Measurements from ENCODE around the gene ADIPOR2. TPM values are rescaled to one million over a fixed set of nuclear protein-coding genes. Genes with fewer than 3 reads are reported as not detected.

ADIPOR2 gene
- total RNA-seq, 2 experiments from 2014 or later, result 51.7 to 52.6 TPM

GRCh38 chr12:1666685-1667162, 24.1 kb upstream of the ADIPOR2 start:
- Mint-ChIP-seq H3K4me1 (peaks cover 46% of the 10 kb centered on the region), H3K27ac (peak overlapping the region; percentile 14), H3K27me3 (no peaks in the 10 kb centered on the region), H3K4me3 (no peak overlapping the region), H3K36me3 (ENCODE audit: low read depth) (no peaks in the 10 kb centered on the region), H3K9me3 (ENCODE audit: low read depth) (no peaks in the 10 kb centered on the region)
- ATAC-seq, result no peak
- DNase-seq, result no peak
- intact Hi-C loops (cut with DNase I, micrococcal nuclease), result no loop called here
- CTCF ChIA-PET, result interaction anchor here (1.0 kb wide), 1 partner anchor 32 kb away, joined by 4 read pairs; no protein-coding TSS in a partner anchor
- POLR2A ChIA-PET, result no interaction called here

GRCh38 chr12:1668833-1669543, 21.9 kb upstream of the ADIPOR2 start:
- Mint-ChIP-seq H3K4me3 (no peak overlapping the region), H3K36me3 (ENCODE audit: low read depth) (no peaks in the 10 kb centered on the region), H3K27ac (peak overlapping the region; percentile 18), H3K4me1 (peaks cover 35% of the 10 kb centered on the region), H3K9me3 (ENCODE audit: low read depth) (no peaks in the 10 kb centered on the region), H3K27me3 (no peaks in the 10 kb centered on the region)
- POLR2A ChIA-PET, result no interaction called here
- DNase-seq, result no peak
- no peak for ATAC-seq
- CTCF ChIA-PET, result interaction anchor here (0.7 kb wide), 2 partner anchors 32 to 82 kb away, joined by 3 to 4 read pairs; no protein-coding TSS in a partner anchor
- intact Hi-C loops (cut with DNase I, micrococcal nuclease), result no loop called here

DNA sequence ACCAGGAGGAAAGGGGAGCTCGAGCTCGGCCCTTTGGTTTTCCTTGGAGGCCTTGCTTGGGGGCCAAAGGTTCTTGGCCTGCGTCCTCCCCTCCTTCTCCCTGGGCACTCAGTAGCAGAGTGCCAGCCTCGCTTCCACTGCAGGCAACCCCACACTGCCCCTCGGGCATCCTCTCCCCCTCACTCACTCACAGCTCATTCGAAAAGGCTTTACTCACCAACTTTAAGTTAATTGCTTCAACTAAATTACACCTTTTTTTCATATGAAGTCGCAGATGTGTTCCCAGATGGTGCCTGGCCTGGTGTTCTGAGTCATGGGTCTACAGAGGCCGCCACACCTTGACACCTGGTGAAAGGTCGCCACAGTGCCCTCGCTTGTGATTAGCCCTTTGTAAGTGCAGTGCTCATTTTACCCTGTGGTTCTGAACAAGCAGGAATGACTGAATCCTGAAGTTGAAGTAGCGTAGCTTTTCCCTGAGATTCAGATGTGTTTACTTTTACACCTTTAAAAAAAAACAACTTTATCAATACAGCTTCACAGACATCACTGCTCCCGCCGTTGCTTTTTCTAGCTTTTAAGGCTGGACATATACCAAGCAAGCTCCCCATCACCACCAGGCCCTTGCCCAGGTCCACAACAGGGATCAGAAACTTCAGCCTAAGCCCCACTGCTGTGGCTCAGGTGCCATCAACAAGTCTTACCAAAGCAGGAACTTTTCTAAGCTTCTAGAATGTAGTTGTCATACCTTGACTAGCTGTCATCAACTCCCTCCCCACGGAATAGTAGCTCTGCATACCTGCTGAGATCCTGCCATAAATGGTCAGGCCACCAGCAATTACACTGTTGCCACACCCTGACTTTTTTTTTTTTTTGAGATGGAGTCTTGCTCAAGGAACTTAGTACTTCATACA, 20.3 kb upstream of the ADIPOR2 start:
- peaks cover 27% of the 10 kb centered on the region for H3K4me1 Mint-ChIP-seq
- intact Hi-C loops (cut with DNase I, micrococcal nuclease), result no loop called here
- no peak overlapping the region for H3K4me3 Mint-ChIP-seq
- ChIA-PET POLR2A (no interaction called here), CTCF (interaction anchor here (0.7 to 2.3 kb wide), 9 partner anchors 14 to 269 kb away, joined by 3 to 9 read pairs (median 4); no protein-coding TSS in a partner anchor)
- H3K27me3 Mint-ChIP-seq, result no peaks in the 10 kb centered on the region
- H3K27ac Mint-ChIP-seq, result no peak overlapping the region
- ATAC-seq (no peak), DNase-seq (no peak)
- H3K36me3 Mint-ChIP-seq (ENCODE audit: low read depth), result no peaks in the 10 kb centered on the region
- no peaks in the 10 kb centered on the region for H3K9me3 Mint-ChIP-seq (ENCODE audit: low read depth)

- H3K4me3 Mint-ChIP-seq, result no peak overlapping the region
- CTCF ChIA-PET, result interaction anchor here (0.6 to 1.4 kb wide), 5 partner anchors 20 to 1624 kb away, joined by 3 to 4 read pairs (median 3); no protein-coding TSS in a partner anchor
- H3K27me3 Mint-ChIP-seq, result no peaks in the 10 kb centered on the region
- H3K9me3 Mint-ChIP-seq (ENCODE audit: low read depth), result no peaks in the 10 kb centered on the region
- no peak overlapping the region for H3K27ac Mint-ChIP-seq
- POLR2A ChIA-PET, result no interaction called here
- ATAC-seq (no peak), DNase-seq (no peak)
- intact Hi-C loops (cut with DNase I, micrococcal nuclease), result no loop called here
- H3K4me1 Mint-ChIP-seq, result no peaks in the 10 kb centered on the region
- H3K36me3 Mint-ChIP-seq (ENCODE audit: low read depth), result no peaks in the 10 kb centered on the region
Measured at GRCh38 chr12:1676043-1676442, 14.8 kb upstream of the ADIPOR2 start.

GRCh38 chr12:1680804-1681492, 9.9 kb upstream of the ADIPOR2 start:
- Mint-ChIP-seq H3K9me3 (ENCODE audit: low read depth) (no peaks in the 10 kb centered on the region), H3K36me3 (ENCODE audit: low read depth) (no peaks in the 10 kb centered on the region), H3K4me1 (no peaks in the 10 kb centered on the region), H3K4me3 (no peak overlapping the region), H3K27ac (no peak overlapping the region), H3K27me3 (peaks cover under 1% of the 10 kb centered on the region)
- CTCF ChIA-PET, result interaction anchor here (0.9 to 2.5 kb wide), 5 partner anchors 10 to 110 kb away, joined by 3 to 8 read pairs (median 3); partner anchors contain the start of gene ADIPOR2
- POLR2A ChIA-PET, result interaction anchor here (0.6 kb wide), 1 partner anchor 217 kb away, joined by 4 read pairs; no protein-coding TSS in a partner anchor
- ATAC-seq (no peak), DNase-seq (no peak)
- intact Hi-C loops (cut with DNase I, micrococcal nuclease), result no loop called here

GRCh38 chr12:1681493-1681807, 9.4 kb upstream of the ADIPOR2 start:
- Mint-ChIP-seq H3K4me1 (no peaks in the 10 kb centered on the region), H3K36me3 (ENCODE audit: low read depth) (no peaks in the 10 kb centered on the region), H3K9me3 (ENCODE audit: low read depth) (no peaks in the 10 kb centered on the region), H3K4me3 (no peak overlapping the region), H3K27ac (no peak overlapping the region), H3K27me3 (peaks cover 3% of the 10 kb centered on the region)
- CTCF ChIA-PET, result interaction anchor here (0.9 to 2.5 kb wide), 5 partner anchors 9 to 109 kb away, joined by 3 to 8 read pairs (median 3); partner anchors contain the start of gene ADIPOR2
- ATAC-seq (no peak), DNase-seq (no peak)
- POLR2A ChIA-PET, result interaction anchor here (0.6 kb wide), 1 partner anchor 216 kb away, joined by 4 read pairs; no protein-coding TSS in a partner anchor
- intact Hi-C loops (cut with DNase I, micrococcal nuclease), result no loop called here

DNA sequence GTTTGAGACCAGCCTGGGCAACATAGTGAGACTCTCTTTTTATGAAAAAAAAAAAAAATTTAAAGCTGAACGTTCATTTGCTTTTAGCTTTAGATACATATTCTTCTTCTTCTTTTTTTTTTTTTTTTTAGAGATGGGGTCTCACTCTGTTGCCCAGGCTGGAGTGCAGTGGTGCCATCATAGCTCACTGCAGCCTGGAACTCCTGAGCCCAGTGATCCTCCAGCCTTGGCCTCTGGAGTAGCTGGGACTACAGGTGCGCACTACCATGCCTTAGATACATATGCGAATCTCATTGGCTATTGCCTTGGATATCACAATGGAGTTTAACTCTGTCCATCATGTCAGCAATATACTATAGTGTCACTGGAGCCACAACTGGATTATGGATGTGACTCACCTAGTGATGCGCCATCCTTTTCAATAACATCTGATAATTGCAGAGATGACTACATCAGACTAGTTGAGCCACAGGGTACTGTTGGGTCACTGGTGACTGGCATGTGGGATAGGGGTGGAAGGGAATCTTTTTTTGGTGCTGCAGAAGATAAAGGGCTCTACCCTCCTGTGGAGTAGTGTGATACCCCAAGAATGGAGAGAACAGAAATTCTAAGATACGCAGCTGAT, 2.7 kb upstream of the ADIPOR2 start:
- CTCF ChIA-PET, result interaction anchor here (0.6 to 3.2 kb wide), 6 partner anchors 16 to 453 kb away, joined by 3 to 19 read pairs (median 3); no protein-coding TSS in a partner anchor
- H3K27me3 Mint-ChIP-seq, result peaks cover 3% of the 10 kb centered on the region
- peaks cover 8% of the 10 kb centered on the region for H3K36me3 Mint-ChIP-seq (ENCODE audit: low read depth)
- H3K4me1 Mint-ChIP-seq, result peaks cover 31% of the 10 kb centered on the region
- no peak for ATAC-seq
- intact Hi-C loops (cut with DNase I, micrococcal nuclease), result no loop called here
- no peak overlapping the region for H3K27ac Mint-ChIP-seq
- DNase-seq, result no peak
- no peak overlapping the region for H3K4me3 Mint-ChIP-seq
- H3K9me3 Mint-ChIP-seq (ENCODE audit: low read depth), result no peaks in the 10 kb centered on the region
- POLR2A ChIA-PET, result no interaction called here

DNA sequence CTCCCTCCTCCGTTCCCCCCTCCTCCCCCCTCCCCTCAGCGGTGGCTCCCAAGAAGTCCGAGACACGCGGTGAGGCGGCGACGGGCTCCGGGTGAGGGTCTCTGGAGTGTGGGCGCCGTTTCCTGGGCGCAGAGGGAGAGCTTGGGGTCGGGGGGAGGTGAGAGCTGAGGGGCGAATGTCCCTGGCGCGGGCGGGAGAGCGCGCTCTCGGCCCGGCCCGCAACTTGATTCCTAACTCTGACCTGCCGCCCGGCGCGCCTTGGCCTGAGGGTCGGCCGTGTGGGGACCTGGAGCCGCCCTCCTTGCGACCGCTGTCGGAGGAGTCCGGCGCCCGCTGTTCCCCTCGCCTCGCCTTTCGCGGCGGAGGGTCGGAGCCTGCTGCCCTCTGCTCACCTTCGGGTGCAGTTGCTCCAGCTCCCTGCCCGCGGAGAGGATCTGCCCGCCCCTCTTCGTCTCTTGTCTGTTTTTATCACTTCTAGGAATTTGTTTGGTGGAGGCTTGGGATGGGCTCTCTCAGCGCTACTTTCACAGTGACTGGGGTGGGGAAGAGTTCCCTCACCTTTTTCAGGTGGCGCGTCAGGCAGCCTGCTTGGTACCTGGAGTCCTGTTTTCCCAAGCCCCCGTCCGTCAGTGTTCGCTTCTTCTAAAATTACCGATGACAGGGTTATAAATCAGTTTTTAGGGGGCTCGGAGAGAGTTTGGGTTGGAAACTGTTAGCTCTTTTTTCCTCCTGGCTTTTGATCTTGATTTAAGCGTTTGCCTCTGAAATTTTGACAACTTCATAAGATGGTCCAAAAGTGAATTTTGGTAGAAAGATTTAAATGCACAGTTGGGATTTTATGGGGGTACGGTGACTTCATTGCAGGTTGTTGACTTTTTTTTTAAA, 495 bp downstream of the ADIPOR2 start:
- ATAC-seq, result peak; percentile 16
- peak overlapping the region; percentile 97 for H3K27ac Mint-ChIP-seq
- intact Hi-C loops (cut with DNase I, micrococcal nuclease), result loop anchor here (1.0 to 10.0 kb wide), 6 partner anchors 97 to 1103 kb away; partner anchors contain the start of genes FBXL14 (in 2 of the 2), DCP1B (in 1 of the 2), FKBP4 (in 1 of the 2) and WNK1 (in 1 of the 2)

GRCh38 chr12:1692226-1692625, 1.4 kb downstream of the ADIPOR2 start:
- no peaks in the 10 kb centered on the region for H3K9me3 Mint-ChIP-seq (ENCODE audit: low read depth)
- H3K36me3 Mint-ChIP-seq (ENCODE audit: low read depth), result peaks cover 14% of the 10 kb centered on the region
- ChIA-PET POLR2A (no interaction called here), CTCF (interaction anchor here (0.7 to 1.5 kb wide), 5 partner anchors 10 to 98 kb away, joined by 3 to 4 read pairs (median 3); no protein-coding TSS in a partner anchor)
- H3K27me3 Mint-ChIP-seq, result no peaks in the 10 kb centered on the region
- peaks cover 63% of the 10 kb centered on the region for H3K4me1 Mint-ChIP-seq
- ATAC-seq, result no peak
- intact Hi-C loops (cut with DNase I, micrococcal nuclease), result loop anchor here (5.0 to 10.0 kb wide), 2 partner anchors 100 to 1103 kb away; partner anchors contain the start of genes FBXL14 (in 1 of the 2) and FKBP4 (in 1 of the 2)
- H3K4me3 Mint-ChIP-seq, result peak overlapping the region; percentile 95
- DNase-seq, result no peak
- H3K27ac Mint-ChIP-seq, result peak overlapping the region; percentile 97

More for the DNA sequence above, 495 bp downstream of the ADIPOR2 start:
- peak; percentile 49 for DNase-seq
- ChIA-PET POLR2A (interaction anchor here (0.6 to 1.3 kb wide), 2 partner anchors 8 to 30 kb away, joined by 3 read pairs; no protein-coding TSS in a partner anchor), CTCF (interaction anchor here (0.6 to 3.2 kb wide), 10 partner anchors 10 to 250 kb away, joined by 3 to 19 read pairs (median 3); no protein-coding TSS in a partner anchor)
- Mint-ChIP-seq H3K36me3 (ENCODE audit: low read depth) (peaks cover 14% of the 10 kb centered on the region), H3K4me3 (peak overlapping the region; percentile 95), H3K27me3 (no peaks in the 10 kb centered on the region), H3K4me1 (peaks cover 55% of the 10 kb centered on the region), H3K9me3 (ENCODE audit: low read depth) (no peaks in the 10 kb centered on the region)

Data from activated CD4-positive, alpha-beta T cell treated with anti-CD3 and anti-CD28 coated beads for 36 hours (primary cell).